Panc1 (cell line): ENCODE data around the gene C13orf46. TPM values are rescaled to one million over a fixed set of nuclear protein-coding genes. Genes with fewer than 3 reads are reported as not detected.

Experiments
- ATAC-seq: fragments of 200-7000 bp; cut with Tn5 transposase; 2 replicates; pipeline ENCODE4 v1.9.1; 2020; ENCODE audit warnings: mild to moderate bottlenecking, moderate library complexity
- BruUV-seq: library from RNA; stranded (reverse); fragments of 400-500 nt; replicated peaks from 2 replicates; lab custom pipeline; 2021; lab: Mats Ljungman, UMichigan
- CTCF ChIA-PET: fragments of 300-600 bp; sonication (Branson Sonifier 250); formaldehyde crosslinking; loops from one replicate; lab custom pipeline; 2022; ENCODE audit warnings: antibody characterized with exemption; lab: Charles Lee
- POLR2A ChIA-PET: fragments of 300-600 bp; sonication (Branson Sonifier 250); formaldehyde crosslinking; loops from one replicate; lab custom pipeline; 2022; ENCODE audit warnings: antibody characterized with exemption; lab: Charles Lee
- DNase-seq: peaks from one replicate; pipeline ENCODE4 v3.0.0-alpha.2; 2010; ENCODE audit warnings: low read depth, low spot score
- H3K27ac ChIP-seq: 2 replicates; pipeline ENCODE4 v1.5.1; 2011; ENCODE audit warnings: mild to moderate bottlenecking, low read length, inconsistent platforms
- H3K27me3 ChIP-seq: fragments of 200-500 bp; sonication (Bioruptor generic); 2 replicates; pipeline ENCODE4 v1.6.0; 2014; ENCODE audit warnings: low read length, inconsistent platforms; ENCODE audit not compliant: control insufficient read depth, insufficient read depth
- H3K36me3 ChIP-seq: fragments of 200-500 bp; sonication (Bioruptor generic); 2 replicates; pipeline ENCODE4 v1.5.1; 2014; ENCODE audit warnings: inconsistent platforms, mild to moderate bottlenecking, low read length, moderate library complexity; ENCODE audit not compliant: control insufficient read depth, insufficient read depth
- H3K4me1 ChIP-seq: 2 replicates; pipeline ENCODE4 v1.5.1; 2011; ENCODE audit warnings: inconsistent platforms, mild to moderate bottlenecking, low read length, moderate library complexity; ENCODE audit not compliant: control insufficient read depth, insufficient read depth
- H3K4me3 ChIP-seq, 2 experiments: 2 replicates each; pipeline ENCODE4 v1.5.1; 2011 to 2012; ENCODE audit warnings: low read depth in 2 of 2, low read length in 2 of 2, mild to moderate bottlenecking in 2 of 2, inconsistent platforms in 1 of 2, moderate library complexity in 1 of 2
- H3K9me3 ChIP-seq: fragments of 200-500 bp; sonication (Bioruptor generic); 2 replicates; pipeline ENCODE4 v1.5.1; 2014; ENCODE audit warnings: low read depth, mild to moderate bottlenecking, inconsistent platforms, low read length, moderate library complexity; ENCODE audit not compliant: control insufficient read depth, insufficient read depth
- POLR2AphosphoS5 ChIP-seq: IDR thresholded peaks from 2 replicates; pipeline ENCODE4 v1.6.1; 2012; ENCODE audit warnings: mild to moderate bottlenecking, low read depth, low read length, moderate library complexity
- SIN3A ChIP-seq: IDR thresholded peaks from 2 replicates; pipeline ENCODE4 v1.6.1; 2012; ENCODE audit warnings: low read depth, mild to moderate bottlenecking, low read length, moderate library complexity, borderline replicate concordance; ENCODE audit not compliant: insufficient read depth
- TCF7L2 ChIP-seq: IDR thresholded peaks from 2 replicates; pipeline ENCODE4 v1.6.1; 2011; ENCODE audit warnings: mild to moderate bottlenecking, low read depth, low read length, inconsistent platforms
- in situ Hi-C: cut with HindIII; loops from 2 replicates; pipeline ENCODE4 v1.10.0; 2016; ENCODE audit warnings: low sequenced_read_pairs, low pct_unique_long_range_greater_than_20kb
- intact Hi-C: fragments of 100-400 bp; cut with micrococcal nuclease; formaldehyde crosslinking; loops from one replicate; pipeline ENCODE4 v1.10.0; 2022; ENCODE audit not compliant: unreplicated experiment
- total RNA-seq: library from RNA; stranded (reverse); gene quantifications from one replicate; pipeline ENCODE4 v1.2.1, GENCODE V29; 2021; ENCODE audit not compliant: unreplicated experiment
- TF ChIP-seq, protein P1 (sequence below): fragments of 450-650 bp; IDR thresholded peaks from 2 replicates; pipeline ENCODE4 v1.5.1; 2017; ENCODE audit warnings: mild to moderate bottlenecking
- TF ChIP-seq, protein P2 (sequence below), 2 experiments: IDR thresholded peaks; 2 replicates each; pipeline ENCODE4 v1.6.1; 2011 to 2012; ENCODE audit warnings: low read depth in 2 of 2, control low read depth in 1 of 2, low read length in 1 of 2, mild to moderate bottlenecking in 1 of 2, moderate library complexity in 1 of 2; ENCODE audit not compliant: insufficient read depth in 1 of 2

Gene C13orf46
- total RNA-seq, 1 experiment from 2014 or later = 2.6 TPM

DNA sequence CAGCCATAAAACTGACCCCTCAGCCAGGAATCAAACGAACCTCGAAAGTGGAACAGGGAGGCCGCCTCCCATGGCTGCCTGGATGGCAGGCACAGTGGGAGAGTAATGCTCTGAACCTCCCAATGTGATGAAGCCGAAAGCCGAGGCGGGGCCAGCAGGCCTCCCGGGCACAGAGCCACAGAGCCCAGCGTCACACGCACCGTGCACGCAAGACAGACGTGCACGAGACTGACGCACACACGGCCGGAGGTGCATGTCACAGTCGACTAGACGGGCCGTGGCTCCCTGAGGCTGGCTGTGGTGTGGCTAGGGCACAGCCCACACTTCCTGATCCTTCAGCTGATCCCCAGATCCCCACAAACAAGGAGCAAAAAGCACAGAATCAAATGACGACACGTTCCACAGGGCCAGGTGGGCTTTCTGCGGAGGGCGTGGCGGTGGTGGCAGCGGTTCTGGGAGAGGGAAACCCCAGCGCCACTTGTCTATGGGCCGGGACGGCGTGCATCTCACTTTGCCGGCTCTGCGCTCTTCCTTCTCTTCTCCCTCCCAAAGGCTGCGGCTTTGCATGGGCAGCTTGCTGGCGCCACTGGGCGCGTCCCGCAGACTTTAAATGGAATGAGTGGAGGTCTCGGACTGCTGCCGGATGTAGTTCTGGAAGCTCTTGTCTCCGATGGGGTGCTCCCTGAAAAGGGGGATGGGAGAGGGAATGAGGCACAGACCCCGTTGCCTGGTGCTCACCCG, 5.0 kb upstream of the C13orf46 start:
- CTCF ChIA-PET = no interaction called here
- in situ Hi-C loops = no loop called here
- DNase-seq (no peak), ATAC-seq (no peak)
- H3K27ac ChIP-seq = no peak overlapping the region
- no peaks in the 10 kb centered on the region for H3K27me3 ChIP-seq
- intact Hi-C loops = no loop called here
- H3K36me3 ChIP-seq = no peaks in the 10 kb centered on the region
- H3K4me3 ChIP-seq = no peak overlapping the region
- no TSS peak for BruUV-seq
- H3K4me1 ChIP-seq = no peaks in the 10 kb centered on the region
- TF ChIP-seq SIN3A = no peak
- no peak for TF ChIP-seq TCF7L2
- no peak for TF ChIP-seq POLR2AphosphoS5
- TF ChIP-seq, protein P1, sequence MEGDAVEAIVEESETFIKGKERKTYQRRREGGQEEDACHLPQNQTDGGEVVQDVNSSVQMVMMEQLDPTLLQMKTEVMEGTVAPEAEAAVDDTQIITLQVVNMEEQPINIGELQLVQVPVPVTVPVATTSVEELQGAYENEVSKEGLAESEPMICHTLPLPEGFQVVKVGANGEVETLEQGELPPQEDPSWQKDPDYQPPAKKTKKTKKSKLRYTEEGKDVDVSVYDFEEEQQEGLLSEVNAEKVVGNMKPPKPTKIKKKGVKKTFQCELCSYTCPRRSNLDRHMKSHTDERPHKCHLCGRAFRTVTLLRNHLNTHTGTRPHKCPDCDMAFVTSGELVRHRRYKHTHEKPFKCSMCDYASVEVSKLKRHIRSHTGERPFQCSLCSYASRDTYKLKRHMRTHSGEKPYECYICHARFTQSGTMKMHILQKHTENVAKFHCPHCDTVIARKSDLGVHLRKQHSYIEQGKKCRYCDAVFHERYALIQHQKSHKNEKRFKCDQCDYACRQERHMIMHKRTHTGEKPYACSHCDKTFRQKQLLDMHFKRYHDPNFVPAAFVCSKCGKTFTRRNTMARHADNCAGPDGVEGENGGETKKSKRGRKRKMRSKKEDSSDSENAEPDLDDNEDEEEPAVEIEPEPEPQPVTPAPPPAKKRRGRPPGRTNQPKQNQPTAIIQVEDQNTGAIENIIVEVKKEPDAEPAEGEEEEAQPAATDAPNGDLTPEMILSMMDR = no peak
- TF ChIP-seq, protein P2, sequence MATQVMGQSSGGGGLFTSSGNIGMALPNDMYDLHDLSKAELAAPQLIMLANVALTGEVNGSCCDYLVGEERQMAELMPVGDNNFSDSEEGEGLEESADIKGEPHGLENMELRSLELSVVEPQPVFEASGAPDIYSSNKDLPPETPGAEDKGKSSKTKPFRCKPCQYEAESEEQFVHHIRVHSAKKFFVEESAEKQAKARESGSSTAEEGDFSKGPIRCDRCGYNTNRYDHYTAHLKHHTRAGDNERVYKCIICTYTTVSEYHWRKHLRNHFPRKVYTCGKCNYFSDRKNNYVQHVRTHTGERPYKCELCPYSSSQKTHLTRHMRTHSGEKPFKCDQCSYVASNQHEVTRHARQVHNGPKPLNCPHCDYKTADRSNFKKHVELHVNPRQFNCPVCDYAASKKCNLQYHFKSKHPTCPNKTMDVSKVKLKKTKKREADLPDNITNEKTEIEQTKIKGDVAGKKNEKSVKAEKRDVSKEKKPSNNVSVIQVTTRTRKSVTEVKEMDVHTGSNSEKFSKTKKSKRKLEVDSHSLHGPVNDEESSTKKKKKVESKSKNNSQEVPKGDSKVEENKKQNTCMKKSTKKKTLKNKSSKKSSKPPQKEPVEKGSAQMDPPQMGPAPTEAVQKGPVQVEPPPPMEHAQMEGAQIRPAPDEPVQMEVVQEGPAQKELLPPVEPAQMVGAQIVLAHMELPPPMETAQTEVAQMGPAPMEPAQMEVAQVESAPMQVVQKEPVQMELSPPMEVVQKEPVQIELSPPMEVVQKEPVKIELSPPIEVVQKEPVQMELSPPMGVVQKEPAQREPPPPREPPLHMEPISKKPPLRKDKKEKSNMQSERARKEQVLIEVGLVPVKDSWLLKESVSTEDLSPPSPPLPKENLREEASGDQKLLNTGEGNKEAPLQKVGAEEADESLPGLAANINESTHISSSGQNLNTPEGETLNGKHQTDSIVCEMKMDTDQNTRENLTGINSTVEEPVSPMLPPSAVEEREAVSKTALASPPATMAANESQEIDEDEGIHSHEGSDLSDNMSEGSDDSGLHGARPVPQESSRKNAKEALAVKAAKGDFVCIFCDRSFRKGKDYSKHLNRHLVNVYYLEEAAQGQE (IDR thresholded peaks at IDR 0.05; ENCODE audit: insufficient read depth in 1 of 2, low read depth in 2 of 2, low read length in 1 of 2) = no peak
- POLR2A ChIA-PET = no interaction called here
- H3K9me3 ChIP-seq = no peaks in the 10 kb centered on the region

GRCh38 chr13:113977976-113978375, 4.1 kb upstream of the C13orf46 start:
- no peaks in the 10 kb centered on the region for H3K9me3 ChIP-seq
- DNase-seq = no peak
- ATAC-seq = no peak
- POLR2A ChIA-PET = no interaction called here
- no peaks in the 10 kb centered on the region for H3K4me1 ChIP-seq
- no peak overlapping the region for H3K27ac ChIP-seq
- no peaks in the 10 kb centered on the region for H3K27me3 ChIP-seq
- TF ChIP-seq, protein P2 (IDR thresholded peaks at IDR 0.05; ENCODE audit: insufficient read depth in 1 of 2, low read depth in 2 of 2, low read length in 1 of 2) = no peak
- TF ChIP-seq SIN3A (no peak), POLR2AphosphoS5 (no peak), TCF7L2 (no peak)
- TF ChIP-seq, protein P1 = no peak
- intact Hi-C loops (no loop called here), in situ Hi-C loops (no loop called here)
- no peak overlapping the region for H3K4me3 ChIP-seq
- CTCF ChIA-PET = no interaction called here
- TSS peak; percentile 83 for BruUV-seq
- H3K36me3 ChIP-seq = no peaks in the 10 kb centered on the region
